ENCODE data around the gene PRUNE2.

PRUNE2 gene

DNA sequence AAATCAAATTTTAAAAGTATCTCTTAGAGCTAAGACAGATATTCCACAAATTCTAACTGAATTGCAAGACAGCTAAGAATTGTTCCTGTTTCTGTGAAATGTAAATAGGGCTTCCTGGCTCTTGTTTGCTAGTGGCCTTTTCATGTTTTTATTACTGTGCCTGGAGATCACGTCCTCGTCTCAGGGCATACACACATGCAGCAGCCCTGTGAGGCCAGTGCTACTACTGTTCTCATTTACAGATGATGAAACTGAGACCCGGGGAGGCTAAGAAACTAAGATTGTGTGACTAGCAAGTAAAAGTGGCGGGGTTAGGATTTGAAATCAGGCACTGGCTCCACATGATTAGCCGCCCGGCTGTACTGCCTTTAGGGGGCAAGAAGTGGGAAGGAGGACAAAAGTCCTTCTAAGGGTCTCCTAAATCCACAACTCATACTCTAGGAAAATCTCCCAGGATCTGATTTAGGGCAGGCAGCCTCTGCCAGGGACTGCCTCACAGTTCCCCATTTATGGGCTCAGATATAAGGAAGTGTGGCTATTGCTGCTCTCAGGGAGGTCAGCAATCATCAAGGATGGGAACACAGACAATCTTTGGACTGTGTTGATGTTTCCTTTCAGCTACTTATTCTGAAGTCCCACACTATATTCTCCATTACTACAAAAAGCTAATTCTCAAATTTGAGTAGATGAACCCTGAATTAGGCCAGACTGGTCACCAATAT is 7.9 kb downstream of the PRUNE2 start:
- no peak for FAIRE-seq

DNA sequence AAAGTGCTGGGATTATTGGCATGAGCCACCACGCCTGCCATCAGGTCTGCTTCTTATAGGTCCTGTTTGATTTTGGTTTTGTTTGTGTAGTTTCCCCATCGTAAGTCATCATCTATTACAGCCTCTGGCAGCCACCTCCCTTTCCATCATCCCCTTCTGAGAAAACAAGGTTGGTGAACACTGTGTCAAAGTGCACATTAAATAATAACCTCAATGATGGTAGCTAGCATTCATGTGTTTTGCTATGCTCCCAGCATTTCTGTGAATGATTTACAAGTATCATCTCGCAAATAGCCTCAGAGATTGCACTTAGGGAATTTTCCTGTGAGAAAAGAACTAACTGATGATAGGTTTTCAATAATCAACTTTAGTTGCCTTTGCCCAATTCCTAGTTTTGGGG is 9.9 kb downstream of the PRUNE2 start:
- no peak for FAIRE-seq

DNA sequence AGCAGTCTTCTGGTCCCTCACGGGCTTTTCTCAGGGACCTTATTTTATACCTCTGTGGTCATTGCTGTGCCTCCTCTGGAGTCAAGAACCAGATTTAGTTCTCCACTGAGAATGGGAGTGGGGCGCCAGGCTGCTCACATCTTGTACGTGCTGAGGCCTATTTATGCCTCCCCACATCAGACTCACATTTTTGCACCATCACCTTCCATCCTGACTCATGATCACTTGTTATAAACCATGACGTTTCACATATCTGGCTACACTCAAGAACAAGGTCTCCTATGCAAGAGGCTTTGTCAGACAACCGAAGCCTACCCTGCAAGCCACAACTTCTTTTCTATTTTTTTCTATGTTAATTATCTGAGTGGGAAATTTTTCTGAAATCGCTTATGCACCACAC is 10.7 kb downstream of the PRUNE2 start:
- no peak for FAIRE-seq

GRCh38 chr9:76894198-76894597 is 11.7 kb downstream of the PRUNE2 start:
- FAIRE-seq = no peak

GRCh38 chr9:76893395-76893932 is 12.4 kb downstream of the PRUNE2 start:
- no peak for FAIRE-seq

DNA sequence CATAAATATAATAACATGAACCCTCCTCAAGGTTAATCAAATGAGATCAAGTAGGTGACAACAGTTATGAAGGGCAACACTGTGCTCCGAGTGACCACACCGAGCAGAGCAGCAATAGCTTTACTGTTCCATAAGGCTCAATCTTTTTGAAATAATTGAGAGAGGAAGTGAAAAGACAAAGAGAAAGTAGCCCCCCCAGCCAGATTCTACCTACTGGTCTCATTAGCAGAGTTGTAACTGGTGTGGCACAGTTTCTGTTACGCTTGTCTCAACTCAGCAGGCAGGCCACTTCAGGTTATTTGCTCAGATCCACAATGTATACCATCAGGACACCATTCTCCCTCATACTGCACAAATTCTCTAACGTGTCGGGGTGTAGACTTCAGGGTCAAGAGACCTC is 14.0 kb downstream of the PRUNE2 start:
- no peak for FAIRE-seq

DNA sequence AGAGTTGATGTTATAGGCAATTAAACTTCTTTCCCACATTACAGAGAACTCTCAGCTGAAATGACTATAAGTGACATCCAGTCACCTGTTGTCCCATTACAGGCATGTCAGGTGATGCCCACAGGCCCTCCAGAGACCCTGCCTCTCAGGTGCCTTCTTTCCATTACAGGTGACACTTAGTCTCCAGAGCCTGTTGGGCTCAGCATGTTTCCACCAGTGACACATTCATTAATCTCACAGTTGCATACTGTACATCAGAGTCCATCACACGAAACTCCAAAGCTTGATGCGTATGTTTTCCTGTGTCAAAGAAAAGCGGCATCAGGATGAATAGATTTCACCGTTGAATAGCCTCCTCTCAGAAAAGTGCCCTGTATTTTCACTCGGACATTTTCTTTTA is 14.6 kb downstream of the PRUNE2 start:
- FAIRE-seq = no peak

GRCh38 chr9:76887951-76888350 is 18.0 kb downstream of the PRUNE2 start:
- FAIRE-seq = no peak

DNA sequence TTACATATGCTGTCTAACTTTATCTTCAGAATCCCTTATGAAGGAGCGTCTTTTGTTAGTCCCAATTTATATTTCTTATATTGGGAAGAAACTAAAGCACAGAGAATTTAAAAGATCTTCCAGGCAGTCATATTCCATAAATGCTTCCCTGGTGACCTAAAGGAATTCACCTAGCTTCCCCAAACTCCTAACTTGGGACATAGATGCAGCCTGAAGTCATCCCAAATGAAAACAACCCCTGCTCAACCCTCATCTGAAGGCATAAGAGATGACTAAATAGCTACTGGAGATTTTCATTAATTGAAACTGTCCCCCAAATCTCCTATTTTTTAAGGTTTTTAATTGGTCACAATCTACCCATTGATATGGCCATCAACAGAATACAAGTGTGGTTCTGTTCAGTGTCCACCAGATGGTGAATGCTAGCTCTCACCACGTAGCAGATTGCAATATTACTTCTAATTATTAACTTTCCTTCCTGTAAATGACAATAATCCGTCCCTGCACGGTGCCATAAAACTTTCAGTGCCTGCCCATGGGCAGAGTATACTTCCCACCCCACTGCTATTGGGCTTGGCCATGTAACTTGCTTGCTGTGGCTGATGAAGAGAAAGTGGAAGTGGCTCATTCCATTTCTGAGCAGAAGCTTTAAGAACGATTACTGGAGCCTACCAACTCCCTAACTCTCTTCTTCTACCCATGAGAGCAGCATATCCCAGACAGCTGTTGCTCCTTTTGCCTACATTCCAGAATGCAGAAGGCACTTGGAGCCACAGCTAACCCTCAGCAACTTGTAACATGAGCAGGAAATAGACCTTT is 18.7 kb downstream of the PRUNE2 start:
- FAIRE-seq = no peak

DNA sequence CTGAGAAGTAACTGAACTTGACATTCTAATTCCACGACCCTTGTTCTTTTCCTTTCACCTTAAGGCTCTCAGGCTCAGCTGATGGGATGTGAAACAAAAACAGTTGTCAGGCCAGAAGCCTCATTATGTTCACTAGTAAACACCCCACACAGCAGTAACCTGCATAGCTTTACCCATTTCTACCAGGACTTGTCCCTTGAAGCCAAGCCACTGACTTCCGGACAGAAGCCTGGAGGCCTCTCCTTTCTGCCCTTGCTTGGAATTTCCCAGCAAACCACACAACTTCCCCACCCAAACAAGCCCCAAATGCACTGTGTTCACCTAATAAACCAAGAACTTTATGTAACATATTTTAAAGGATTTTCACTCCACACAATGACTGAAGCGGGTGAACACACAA is 19.6 kb downstream of the PRUNE2 start:
- no peak for FAIRE-seq

DNA sequence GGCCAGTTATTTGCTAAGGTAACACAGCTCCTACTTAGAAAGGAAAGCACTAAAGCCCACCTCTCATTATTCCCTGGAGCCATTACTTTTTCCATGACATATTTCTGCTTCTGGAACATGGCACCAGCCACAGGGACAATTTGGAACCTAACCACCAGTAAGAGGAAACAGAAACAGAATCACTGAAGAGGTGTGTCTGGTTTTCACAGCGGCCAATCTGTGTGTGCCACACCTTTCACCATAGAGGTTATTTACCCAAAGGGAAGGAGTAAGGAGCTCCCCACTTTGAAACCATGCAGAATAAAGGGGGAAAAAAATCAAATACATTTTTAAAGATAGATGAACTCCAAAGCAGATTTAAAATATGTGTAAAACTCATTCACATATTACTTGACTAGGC is 21.1 kb downstream of the PRUNE2 start:
- no peak for FAIRE-seq

DNA sequence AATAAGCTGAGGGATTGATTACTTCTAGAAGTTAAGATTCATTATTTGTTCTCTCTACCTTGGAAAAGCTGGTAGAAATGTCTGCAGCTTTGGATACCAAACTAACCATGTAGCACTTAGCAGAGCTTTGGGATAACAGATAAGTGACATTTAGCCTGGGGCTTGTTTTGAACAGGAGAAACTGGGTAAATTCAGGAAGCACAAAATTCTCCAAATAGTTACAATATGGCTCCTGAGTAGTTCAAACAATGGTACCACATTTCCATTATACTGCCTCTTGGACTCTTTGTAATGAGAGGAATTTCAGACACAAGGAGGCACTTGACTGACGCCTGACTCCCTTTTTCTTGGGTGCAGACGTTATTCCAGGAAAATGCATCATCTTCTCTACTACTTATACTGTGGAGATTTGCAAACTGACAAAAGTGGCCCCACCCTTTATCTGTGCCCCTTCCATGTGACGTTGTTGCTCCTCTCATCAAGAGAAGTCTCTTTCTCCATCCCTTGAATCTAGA is 22.5 kb downstream of the PRUNE2 start:
- FAIRE-seq = no peak

DNA sequence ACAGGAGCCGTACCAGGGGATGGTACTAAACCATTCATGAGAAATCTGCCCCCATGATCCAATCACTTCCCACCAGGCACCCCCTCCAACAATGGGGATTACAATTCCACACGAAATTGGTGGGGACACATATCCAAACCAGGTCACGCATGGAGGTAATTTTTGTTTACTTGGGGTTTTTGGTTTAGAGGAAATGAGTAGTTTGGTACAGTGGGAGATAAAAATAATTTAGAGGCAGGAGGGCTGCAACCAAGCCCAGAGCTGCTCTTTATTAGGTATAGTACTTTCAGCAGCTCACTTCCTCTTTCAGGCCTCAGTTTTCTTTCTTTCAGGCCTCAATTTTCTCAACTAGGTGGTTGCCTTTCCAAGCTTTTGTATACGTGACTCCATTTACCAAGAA is 23.2 kb downstream of the PRUNE2 start:
- FAIRE-seq = no peak

GRCh38 chr9:76880210-76880609 is 25.7 kb downstream of the PRUNE2 start:
- FAIRE-seq = no peak

- no peak for FAIRE-seq
Observed at GRCh38 chr9:76878933-76879332, 27.0 kb downstream of the PRUNE2 start.

GRCh38 chr9:76877961-76878360 is 28.0 kb downstream of the PRUNE2 start:
- FAIRE-seq = no peak

DNA sequence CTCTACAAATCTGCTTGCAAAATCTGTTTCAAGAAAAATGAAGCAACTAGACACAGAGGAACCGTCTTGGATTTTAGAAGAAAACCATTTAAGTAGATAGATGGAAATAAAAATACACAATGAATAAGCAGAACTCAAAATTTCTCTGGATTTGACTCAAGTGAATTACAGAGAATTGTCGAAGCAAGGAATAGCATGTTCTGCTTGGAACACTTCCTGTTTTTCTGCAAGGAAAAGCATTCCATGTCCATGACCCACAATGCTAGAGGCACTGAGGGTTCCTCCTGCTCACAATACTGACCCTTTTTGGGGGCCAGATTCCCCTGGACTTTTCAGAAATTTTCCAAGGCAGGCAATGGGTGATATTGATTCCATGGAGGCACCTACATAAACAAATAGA is 29.8 kb downstream of the PRUNE2 start:
- no peak for FAIRE-seq

DNA sequence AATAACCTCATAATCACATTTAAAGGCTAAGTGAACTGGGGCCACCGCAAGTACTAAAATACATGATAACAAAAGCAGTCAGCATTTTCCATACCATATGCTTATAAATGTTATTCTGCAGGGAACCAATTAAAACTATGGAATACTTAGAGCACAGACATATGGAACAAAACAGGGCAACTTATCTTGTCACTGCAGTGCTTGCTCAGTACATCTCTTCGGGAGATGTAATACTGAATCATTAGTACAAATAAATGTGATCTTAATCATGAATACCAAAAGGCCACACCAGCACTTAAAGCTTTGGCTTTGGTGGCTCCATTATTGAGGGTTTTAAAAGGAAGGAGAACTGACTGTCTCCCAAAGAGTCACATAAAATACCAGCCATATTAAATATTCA is 32.1 kb downstream of the PRUNE2 start:
- no peak for FAIRE-seq

DNA sequence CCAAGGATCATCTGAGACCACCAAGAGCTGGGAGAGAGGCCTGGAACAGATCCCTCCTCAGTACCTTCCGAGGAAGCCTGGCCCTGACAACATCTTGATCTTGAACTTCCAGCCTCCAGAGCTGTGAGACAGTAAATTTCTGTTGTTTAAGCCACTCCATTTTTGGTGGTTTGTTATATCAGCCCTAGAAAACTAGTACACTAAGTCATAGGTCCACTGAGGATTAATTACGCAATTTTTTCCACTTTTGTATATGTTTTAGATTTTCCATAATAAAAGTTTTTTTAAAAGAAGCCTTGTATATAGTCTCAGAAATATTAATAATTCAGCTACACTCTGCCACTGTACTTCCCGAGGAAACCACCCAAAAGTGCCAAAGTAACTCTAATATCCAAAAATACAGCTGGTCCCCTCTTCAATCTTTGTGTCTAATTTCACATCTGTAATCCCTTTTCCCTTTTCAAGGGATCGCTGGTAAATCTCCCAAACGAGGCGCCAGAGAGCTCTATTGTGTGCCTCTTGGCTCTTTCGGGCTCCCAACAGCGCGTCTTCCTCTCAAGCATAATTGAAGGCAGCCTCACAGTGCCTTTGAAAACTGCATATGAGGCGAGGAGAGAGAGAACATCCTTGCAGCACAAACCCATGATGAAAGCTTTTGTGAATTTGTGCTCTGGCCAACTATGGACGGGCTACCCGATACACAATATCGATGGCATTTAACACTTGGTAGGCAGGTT is 32.7 kb downstream of the PRUNE2 start:
- FAIRE-seq = no peak

- no peak for FAIRE-seq
Observed at GRCh38 chr9:76868897-76869296, 37.0 kb downstream of the PRUNE2 start.

DNA sequence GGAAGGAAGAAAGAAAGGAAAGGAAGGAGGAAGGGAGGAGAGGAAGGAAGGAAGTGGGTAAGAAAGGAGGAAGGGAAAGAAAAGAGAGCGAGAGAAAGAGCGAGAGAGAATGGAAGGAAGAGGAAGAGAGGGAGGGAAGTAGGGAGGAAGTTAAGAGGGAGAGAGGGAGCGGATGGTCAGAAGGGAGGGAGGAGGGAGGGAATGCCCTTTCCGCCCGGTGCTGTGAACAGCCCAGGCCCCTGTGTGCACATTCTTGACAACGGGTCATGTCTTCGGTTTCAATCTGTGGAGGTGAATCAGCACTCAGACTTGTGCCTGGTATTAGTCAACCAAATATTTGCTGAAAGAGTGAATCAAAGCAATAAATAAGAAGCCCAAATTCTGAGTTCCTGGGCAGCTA is 39.2 kb downstream of the PRUNE2 start:
- no peak for FAIRE-seq

- no peak for FAIRE-seq
Observed at GRCh38 chr9:76863832-76864231, 42.1 kb downstream of the PRUNE2 start.

DNA sequence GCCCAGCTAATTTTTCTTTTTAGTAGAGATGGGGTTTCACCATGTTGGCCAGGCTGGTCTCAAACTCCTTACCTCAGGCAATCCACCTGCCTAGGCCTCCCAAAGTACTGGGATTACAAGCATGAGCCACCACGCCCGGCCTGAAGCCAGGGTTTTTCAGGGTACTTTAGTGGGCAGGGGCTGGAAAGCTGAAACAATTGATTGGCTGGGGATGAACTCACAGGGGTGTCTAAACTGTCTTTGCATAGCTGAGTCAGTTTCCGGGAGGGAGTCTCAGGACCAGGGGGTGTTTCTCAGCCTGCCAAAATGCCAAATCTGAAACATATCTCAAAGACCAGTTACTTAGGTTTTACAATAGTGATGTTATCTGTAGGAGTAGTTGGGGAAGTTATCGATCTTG is 46.1 kb downstream of the PRUNE2 start:
- FAIRE-seq = no peak
